HG02623 (cell line): ENCODE results near the gene TBC1D8.
A peak's percentile ranks its signal among the peaks of the same experiment; 100 is the strongest.
"Not testable (repeated sequence)": the region's sequence is repeated elsewhere in the genome, so short reads cannot be mapped to it uniquely, and the experiment has no call there.

ENCODE experiments used
- ATAC-seq: cut with Tn5 transposase; IDR thresholded peaks from one replicate; pipeline ENCODE4 v1.9.1; 2021; ENCODE audit warnings: moderate library complexity; ENCODE audit not compliant: unreplicated experiment

Gene TBC1D8

GRCh38 chr2:101151146-101151858, at the start of gene TBC1D8:
TSS of gene TBC1D8 (minus strand) at chr2:101151382. CDS start at chr2:101151253, 129 bp downstream.
- peak; percentile 78 for ATAC-seq

GRCh38 chr2:101200676-101201075, 49.5 kb upstream of the TBC1D8 start:
- no peak for ATAC-seq

- no peak for ATAC-seq
Observed at GRCh38 chr2:101199251-101199791, 48.1 kb upstream of the TBC1D8 start.

- no peak for ATAC-seq
Observed at GRCh38 chr2:101197814-101198213, 46.6 kb upstream of the TBC1D8 start.

- ATAC-seq = no peak
Observed at GRCh38 chr2:101197215-101197745, 46.1 kb upstream of the TBC1D8 start.

GRCh38 chr2:101195871-101196661, 44.9 kb upstream of the TBC1D8 start:
- no peak for ATAC-seq

- ATAC-seq = no peak
Observed at GRCh38 chr2:101193033-101193626, 41.9 kb upstream of the TBC1D8 start.

- ATAC-seq = no peak
Observed at GRCh38 chr2:101190747-101191516, 39.8 kb upstream of the TBC1D8 start.

GRCh38 chr2:101188683-101189405, 37.7 kb upstream of the TBC1D8 start:
- no peak for ATAC-seq

- no peak for ATAC-seq
Observed at GRCh38 chr2:101187131-101187530, 35.9 kb upstream of the TBC1D8 start.

GRCh38 chr2:101185656-101186055, 34.5 kb upstream of the TBC1D8 start:
- no peak for ATAC-seq

GRCh38 chr2:101185085-101185484, 33.9 kb upstream of the TBC1D8 start:
- no peak for ATAC-seq

GRCh38 chr2:101179982-101180381, 28.8 kb upstream of the TBC1D8 start:
- no peak for ATAC-seq

GRCh38 chr2:101176803-101177202, 25.6 kb upstream of the TBC1D8 start:
- ATAC-seq = no peak

- no peak for ATAC-seq
Observed at GRCh38 chr2:101175991-101176390, 24.8 kb upstream of the TBC1D8 start.

GRCh38 chr2:101173707-101174295, 22.6 kb upstream of the TBC1D8 start:
- no peak for ATAC-seq

GRCh38 chr2:101169822-101170221, 18.6 kb upstream of the TBC1D8 start:
- ATAC-seq = not testable (repeated sequence)

- ATAC-seq = no peak
Observed at GRCh38 chr2:101168706-101169105, 17.5 kb upstream of the TBC1D8 start.

- ATAC-seq = not testable (repeated sequence)
Observed at GRCh38 chr2:101167532-101167931, 16.4 kb upstream of the TBC1D8 start.
